Measurements from ENCODE around the gene RPS6KA2.
A peak's percentile ranks its signal among the peaks of the same experiment; 100 is the strongest.
"Not testable (repeated sequence)": the region's sequence is repeated elsewhere in the genome, so short reads cannot be mapped to it uniquely, and the experiment has no call there.

The RPS6KA2 gene

DNA sequence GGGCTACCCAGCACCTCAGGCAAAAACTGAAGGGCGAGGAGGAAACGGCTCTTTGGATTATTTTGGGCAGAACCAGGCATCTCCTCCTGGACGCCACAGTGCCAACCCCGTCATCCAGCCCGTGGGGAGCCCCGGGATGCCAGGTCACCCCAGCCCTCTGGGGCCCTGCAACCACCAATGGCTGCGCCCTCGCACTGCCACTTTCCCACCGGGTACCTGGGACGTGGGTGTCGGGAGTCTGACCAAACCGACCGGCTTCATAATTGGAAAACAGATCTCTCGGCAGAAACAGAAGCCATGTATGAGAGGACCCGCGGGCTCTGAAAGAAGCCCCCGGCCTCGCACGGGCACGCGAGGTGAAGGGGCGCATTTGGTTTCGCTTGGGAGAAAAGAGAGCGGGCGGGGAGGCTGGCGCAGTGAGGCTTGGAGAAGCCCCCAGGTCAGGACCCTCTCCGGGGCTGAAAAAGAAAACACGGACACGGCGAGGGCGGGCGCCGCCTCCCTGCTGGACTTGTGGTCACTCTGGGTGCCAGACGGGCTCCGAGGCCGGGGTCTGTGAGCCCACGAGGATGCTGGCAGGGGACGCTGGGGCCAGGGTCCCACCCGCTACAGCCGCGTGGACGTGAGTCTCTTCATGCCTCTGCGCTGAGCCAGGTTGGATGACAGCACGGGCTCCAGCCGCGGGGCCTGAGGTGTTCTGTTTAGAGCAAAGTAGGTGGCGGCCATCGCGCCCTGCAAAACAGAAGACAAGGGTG lies 214.7 kb downstream of the RPS6KA2 start:
- no peak for DNase-seq

DNA sequence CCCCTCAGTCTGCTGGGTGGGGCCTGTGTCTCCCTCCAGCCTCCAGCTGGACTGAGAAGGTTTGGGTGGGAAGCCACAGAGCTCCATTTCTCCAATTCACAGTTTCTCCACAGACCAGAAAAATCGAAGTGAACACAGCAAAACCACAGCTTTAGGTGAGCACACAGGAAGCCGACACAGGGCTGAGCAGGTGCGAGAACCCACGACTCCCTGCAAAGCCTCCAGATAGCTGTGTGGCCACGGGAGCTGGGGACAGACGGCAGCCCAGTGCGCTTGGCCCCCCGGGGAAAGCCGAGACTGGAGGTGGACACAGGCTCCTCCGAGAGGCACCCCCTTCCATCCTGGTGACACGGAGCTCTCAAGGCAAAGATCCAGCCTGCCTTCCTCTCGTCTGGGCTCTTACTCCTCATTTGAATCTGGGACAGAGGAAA lies 215.3 kb downstream of the RPS6KA2 start:
- DNase-seq, result peak; percentile 30 to 44

DNA sequence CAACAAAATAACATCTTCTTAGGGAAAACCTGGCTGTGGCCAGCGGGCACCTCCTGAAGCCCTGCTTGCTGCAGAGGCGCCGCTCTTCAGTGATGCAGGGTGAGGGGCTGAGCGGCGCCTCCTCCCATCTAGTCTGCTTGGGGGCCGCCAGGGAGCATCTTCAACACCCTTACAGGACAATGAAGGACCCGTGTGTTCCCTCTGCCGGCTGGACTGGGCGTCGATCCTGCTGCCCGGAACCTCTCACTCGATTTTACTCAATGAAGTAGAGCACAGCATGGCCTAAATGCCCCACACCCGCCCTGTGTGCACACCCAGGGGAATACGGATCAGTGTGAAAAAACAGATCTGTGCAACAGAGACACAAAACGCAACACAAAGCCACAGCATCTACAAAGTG lies 215.8 kb downstream of the RPS6KA2 start:
- no peak for DNase-seq

DNA sequence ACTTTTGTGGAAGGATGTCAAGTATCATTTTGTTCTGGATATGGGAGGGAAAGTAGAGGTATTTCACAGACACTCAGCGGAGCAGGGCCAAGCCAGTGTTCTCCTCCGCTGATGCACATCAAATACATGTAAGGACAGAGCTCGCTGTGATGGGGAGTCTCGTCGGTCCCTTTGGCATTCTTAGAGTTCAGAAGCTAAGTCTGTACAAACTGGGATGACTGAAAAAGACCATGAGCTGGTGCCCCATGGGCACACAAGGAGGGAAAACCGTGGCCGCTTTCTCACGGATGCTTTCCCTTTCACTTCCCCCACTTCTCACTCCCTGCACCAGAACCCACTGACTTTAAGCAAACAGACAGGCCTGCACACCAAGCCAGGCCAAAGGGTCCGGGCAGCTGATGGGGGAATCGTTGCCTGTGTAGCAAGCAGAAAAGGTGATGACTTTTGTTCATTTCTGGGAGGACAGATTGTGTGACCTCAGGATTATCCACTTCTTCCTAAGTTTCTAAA lies 216.6 kb downstream of the RPS6KA2 start:
- DNase-seq, result no peak

DNA sequence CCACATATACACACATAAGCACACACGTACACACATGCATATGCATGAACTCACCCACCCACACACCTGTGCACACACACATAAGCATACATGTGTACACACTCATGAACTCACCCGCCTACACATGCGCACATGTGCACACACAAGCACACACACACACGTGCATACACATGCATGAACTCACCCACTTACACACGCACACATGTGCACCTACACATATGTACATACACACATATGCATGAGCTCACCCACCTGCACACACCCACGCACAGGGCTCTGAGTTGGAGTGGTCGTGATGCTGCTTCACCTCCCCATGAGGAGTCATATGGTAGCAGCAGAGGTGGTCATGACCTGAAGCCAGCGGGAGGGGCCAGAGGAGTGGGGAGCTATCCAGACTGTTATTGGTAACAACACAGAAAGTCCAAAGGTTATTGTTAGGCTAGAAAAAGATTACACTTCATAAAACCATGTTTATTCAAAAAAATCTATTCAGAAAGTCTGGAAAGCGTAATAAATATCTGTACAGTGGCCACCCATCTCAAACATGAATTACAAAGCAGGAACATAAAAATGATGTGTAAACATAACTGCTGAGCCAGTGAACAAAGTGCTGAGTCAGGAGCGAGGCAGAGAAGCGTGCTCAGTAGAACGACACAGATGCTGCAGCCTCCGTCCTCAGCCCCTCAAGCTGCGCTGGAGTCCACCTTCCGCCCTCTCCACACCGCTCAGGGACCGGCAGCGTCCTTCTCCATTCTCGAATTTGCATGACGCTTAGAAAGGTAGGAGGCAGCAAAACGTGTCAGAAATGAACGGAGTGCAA lies 217.9 kb downstream of the RPS6KA2 start:
- DNase-seq, result no peak

DNA sequence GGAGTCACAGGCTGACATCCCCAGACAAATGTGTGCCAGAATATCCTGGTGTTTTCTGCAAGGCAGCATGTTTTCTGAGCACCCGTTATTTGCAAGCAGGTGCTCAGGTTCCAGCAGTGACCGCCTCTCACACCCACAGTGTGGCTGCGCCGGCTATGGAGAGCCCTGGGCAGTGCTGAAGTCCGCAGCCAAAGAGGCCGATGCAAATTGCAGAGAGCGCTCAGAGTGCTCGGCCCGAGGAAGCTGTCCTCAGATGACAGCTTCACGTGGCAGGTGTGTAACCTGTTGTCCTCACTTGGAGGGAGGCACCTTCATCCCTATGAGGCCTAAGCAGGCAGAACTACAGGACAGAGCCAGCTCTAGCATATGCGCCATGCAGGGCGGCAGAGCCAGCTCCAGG lies 220.9 kb downstream of the RPS6KA2 start:
- DNase-seq, result no peak

DNA sequence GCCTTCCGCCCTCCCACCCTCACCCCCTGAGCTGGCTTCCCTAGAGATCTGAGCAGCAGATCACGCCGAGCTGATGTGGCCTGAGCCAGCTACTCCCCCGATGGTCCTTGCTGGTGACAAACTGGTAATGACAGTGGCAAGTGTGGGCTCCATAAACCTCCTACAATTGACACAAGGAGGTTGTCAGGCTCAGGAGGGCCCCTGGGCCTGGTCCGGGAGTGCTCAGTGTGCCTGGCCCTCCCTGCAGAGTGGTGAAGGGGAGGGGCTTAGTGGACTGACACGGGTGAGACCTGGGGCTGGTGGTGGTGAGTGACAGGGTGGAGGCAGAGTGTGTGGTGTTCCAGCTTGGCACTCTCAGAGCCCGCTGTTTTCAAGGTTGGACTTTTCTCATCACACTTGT lies 221.7 kb downstream of the RPS6KA2 start:
- DNase-seq, result no peak

DNA sequence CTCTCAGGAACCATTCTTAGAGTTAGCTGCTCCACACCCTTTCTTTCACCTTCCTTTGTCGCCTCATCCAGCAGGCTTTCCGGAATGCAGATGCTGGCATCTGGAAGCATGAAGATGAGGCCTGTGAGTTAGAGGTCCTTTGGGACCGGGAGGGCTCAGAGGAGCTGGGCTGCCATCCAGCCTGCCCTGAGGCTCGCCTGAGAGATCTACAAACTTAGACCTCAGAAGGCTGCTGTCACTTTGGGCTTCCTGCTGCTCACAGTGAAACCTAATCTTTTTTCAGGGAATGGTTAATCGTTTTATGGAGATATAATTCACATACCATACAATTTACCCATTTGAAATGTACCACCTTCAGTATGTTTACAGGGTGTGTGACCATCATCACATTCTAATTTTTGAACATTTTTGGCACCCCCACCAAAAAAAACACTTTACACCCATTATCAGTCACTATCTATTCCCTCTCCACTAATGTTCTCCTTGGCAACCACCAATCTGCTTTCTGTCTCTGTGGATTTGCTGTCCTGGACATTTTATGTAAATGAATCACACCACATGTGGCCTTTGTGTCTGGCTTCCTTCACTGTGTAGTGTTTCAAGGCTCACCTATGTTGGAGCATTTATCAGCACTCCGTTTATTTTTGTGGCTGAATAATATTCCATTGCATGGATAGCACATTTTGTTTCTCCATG lies 224.3 kb downstream of the RPS6KA2 start:
- no peak for DNase-seq

DNA sequence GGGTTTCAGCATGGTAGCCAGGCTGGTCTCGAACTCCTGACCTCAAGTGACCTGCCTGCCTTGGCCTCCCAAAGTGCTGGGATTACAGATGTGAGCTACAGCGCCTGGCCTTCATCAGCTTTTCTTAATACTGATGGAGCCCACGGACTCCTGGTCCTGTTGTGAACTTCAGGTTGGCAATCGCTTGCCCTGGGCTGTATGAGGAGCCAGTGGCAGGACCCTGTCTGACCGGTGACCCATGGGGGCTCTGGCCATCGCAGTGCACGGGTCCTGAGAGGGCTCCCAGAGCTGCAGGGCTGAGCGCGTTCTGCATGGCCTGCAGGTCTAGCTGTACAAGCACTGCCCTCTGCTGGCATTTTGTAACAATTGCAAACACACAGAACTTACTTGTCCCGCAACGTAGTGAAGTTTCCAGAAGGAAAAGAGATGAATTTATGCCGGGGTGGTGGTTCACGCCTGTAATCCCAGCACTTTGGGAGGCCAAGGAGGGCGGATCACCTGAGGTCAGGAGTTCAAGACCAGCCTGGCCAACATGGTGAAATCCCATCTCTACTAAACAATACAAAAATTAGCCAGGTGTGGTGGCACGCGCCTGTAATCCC lies 226.3 kb downstream of the RPS6KA2 start:
- peak; percentile 62 to 70 for DNase-seq

DNA sequence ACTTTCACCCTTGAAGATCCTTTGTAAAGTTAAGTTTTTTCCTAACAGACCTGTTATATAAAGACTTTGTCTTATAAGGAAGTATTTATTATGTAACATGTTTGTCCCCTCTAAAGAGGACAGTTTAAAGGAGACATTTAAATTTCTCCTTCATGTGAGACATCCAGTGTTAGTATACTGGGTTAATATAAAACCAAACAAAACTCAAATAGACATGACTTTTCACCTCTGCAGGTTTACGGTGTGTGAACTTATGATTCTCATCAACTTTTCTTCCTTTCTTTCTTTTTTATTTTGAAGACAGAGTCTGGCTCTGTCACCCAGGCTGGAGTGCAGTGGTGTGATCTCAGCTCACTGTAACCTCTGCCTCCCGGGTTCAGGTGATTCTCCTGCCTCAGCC lies 226.9 kb downstream of the RPS6KA2 start:
- DNase-seq, result no peak

DNA sequence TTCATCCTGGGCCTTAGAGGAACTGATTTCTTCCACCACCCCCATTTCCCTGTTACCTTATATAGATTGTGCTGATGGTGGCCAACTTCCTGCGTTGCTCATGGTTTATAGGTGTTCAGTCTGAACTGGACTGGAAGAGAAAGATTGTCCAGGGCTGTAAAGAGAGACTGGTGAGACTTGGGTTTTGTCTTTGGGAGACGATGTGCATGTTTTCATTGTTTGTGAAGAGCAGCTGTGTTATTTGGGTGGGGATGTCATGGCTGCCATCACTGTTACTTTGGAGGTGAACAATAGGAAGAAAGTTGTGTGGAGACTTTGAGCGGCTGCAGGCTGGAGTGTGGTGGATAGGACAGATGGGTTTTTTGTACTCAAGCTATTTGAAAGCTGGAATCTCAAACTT lies 228.7 kb downstream of the RPS6KA2 start:
- DNase-seq, result no peak

DNA sequence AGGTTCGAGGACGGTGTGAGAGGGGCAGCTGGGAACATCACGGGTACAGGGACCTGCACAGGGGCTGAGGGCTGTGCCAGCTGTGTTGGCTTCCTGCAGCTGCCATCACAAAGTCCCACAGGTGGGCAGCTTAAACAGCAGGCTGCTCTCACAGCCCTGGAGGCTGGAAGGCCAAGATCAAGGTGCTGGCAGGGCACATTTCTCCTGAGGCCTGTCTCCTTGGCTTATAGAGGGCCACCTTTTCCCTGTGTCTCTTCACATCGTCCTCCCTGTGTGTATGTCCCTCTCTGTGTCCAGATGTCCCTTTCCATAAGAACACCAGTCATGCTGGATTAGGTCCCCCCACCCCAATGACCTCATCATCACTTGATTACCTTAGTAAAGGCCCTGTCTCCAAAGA lies 229.2 kb downstream of the RPS6KA2 start:
- no peak for DNase-seq

DNA sequence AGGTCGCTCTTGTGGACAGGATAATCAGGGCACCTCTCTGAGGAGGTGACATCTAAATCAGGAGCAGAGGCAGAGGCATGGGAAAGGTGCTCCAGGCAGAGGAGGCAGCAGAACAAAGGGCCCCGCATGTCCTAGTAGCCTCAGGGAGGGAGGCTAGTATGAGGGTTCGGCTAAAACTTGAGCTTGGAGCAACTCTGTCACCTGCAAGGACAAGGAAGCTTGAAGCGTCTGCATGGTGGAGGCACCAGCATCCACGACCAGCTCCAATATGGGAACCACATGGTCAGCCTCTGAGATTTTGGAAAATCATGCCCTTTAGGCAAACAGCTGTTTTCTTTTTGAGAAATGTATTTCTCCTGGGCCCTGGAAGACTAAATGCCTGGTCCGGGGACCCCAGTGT lies 231.3 kb downstream of the RPS6KA2 start:
- no peak for DNase-seq

DNA sequence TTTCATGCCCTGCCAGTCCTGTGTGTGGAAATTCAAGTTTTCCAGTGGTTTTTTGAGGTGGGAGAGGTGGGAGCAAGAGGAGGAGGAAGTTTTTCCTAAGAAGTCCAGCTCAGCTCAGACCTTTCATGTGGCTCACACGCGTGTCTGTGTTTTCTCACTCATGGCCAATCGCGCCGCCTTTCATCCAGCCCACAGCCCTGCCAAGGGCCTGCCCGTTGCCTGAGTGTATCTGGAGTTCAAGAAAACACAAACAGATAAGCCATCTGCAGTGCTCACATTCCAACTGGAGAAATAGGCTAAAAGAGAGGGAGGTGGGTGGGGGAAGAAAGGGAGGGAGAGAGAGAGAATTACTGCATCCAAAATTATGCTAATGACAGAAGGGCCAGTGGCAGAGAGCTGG lies 231.7 kb downstream of the RPS6KA2 start:
- DNase-seq, result no peak

DNA sequence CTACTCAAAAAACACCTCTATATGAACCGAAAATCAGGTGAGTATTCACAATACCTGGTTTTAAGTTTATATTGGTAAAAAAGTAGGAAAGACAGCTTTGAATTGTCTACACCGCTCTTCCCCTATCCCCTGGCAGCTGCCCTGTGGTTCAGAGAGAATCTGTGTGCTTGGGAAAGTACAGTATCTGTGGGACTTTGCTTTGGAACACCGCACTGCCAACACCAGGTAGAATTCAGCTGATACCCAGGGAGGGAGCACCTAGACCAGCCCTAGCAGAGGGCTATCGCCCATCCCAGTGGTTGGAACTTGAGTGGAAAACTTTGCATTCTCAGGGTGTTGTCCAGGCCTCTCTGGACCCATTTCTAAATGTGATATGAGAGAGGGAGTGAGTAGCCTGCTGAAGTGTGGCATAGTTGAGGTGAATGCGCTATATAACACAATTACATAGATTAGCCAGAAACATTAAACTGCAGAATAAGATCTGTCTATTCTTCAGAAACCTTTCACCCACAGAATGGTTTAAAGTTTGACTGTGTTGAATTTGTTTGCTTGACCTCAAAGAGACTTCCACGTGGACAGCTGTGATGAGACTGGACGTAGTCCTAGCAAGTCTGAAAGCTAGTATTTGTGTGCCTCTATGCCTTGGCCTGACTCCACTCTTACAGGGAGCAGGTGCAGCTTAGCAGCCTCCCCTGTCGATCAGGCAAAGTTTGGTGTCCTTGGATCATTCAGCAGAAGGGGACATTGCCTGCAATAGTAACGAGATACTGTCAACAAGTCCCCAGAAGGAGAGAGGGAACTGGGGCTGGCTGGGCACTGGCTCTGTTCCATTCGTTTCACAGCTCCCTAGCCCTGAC lies 232.8 kb downstream of the RPS6KA2 start:
- no peak for DNase-seq

DNA sequence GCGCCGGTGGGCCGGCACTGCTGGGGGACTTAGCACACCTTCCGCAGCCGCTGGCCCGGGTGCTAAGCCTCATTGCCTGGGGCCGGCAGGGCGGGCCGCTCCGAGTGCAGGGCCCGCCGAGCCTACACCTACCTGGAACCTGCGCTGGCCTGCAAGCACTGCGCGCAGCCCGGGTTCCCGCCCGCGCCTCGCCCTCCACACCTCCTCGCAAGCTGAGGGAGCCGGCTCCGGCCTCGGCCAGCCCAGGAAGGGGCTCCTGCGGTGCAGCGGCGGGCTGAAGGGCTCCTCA lies 233.6 kb downstream of the RPS6KA2 start:
- DNase-seq, result no peak

DNA sequence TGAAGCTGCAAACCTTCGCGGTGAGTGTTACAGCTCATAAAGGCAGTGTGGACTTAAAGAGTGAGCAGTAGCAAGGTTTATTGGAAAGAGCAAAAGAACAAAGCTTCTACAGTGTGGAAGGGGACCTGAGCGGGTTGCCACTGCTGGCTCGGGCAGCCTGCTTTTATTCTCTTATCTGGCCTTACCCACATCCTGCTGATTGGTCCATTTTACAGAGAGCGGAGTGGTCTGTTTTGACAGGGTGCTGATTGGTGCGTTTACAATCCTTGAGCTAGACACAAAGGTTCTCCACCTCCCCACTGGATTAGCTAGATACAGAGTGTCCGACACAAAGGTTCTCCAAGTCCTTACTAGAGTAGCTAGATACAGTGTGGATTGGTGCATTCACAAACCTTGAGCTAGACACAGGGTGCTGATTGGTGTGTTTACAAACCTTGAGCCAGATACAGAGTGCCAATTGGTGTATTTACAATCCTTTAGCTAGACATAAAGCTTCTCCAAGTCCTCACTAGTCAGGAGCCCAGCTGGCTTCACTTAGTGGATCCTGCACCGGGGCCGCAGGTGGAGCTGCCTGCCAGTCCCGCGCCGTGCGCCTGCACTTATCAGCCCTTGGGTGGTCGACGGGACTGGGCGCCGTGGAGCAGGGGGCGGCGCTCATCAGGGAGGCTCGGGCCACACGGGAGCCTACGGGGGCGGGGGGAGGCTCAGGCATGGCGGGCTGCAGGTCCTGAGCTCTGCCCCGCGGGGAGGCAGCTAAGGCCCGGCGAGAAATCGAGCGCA lies 234.1 kb downstream of the RPS6KA2 start:
- not testable (repeated sequence) for DNase-seq

DNA sequence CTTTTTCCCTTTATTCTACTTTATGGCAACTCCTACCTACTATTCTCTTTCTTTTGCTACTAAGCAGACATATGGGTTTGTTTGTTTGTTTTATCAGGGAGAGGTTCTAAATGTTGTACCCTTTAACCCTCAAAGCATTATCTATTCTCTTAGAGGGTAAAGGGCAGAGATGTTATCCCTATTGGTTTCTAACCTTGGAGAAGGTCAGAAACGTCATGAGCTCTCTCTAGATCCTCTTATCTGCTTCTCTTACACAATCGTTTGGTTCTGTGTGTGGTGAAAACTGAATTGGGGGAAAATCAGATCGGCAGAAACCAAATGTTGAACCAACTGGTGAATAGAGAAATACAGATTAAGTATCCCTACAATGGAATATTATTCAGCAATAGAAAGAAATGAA lies 237.9 kb downstream of the RPS6KA2 start:
- no peak for DNase-seq

DNA sequence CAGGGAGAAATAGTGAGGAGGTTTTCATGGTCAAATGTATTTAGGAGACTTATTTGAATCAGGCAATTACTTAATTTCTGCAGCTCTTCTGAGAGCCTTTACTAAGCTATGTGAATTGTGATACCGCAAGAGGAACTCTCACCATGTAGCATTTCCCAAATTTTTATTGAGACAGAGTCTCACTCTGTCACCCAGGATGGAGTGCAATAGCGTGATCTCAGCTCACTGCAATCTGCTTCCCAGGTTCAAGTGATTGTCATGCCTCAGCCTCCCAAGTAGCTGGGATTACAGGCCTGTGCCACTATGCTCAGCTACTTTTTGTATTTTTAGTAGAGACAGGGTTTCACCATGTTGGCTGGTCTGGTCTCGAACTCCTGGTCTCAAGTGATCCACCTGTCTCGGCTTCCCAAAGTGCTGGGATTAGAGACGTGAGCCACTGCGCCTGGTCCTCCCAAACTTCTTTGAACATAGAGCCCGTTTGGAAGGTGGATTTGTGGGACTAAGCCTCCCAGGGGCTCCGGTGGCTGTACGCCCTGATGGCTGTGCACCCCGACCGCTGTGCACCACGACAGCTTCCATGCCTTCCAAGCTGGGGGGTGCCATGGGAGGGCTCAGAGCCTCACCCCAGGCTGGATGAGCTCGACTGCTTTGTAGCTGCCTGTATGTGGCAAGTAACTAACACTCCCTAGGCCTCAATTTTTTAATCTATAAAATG lies 238.6 kb downstream of the RPS6KA2 start:
- DNase-seq, result no peak

DNA sequence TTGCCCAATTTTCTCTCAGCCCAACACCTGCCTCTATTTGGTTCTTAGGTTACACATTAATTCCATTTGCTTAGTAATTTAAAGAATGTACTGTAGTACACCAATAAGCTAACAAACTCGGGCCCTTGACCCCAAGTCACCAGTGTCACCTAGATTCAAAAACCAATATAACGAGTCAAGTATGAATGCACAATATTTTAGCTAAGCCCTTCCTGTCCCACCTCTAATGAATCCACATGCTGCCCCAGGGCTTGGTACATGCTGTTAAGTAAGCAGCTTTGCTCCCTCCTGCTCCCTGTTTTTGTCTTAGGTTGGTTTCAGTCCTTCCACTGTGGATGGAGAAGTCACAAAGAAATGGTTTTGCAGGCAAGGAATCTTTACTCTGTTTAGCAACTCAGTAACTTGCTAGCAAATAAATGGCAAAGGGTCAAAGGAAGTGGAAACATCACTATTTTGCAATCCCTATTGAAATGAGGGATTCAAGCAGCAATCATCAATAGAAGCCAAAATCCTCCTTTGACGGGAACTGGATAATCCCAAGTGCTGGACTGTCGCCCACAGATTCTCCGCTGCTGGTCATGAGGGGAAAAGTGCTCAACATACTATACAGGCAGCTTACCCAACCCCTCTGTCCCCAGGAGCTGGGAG lies 239.3 kb downstream of the RPS6KA2 start:
- DNase-seq, result no peak

Data from CD4-positive, alpha-beta T cell treated with Interleukin-1 beta for 1 hour (primary cell).